Stimulated activated naive B cell treated with anti-CD40 and anti-IgM and Interleukin-4, amounts not matched to agents 10 μg/mL and 1 μg/mL and 100 μg/mL, for 72 hours (primary cell): ENCODE data around the gene CHSY3.

ENCODE experiments used
- ATAC-seq, 2 donors: fragments of 150-1000 bp; cut with Tn5 transposase; replicated peaks; 2 replicates each; pipeline ENCODE4 v1.10.0; 2021; ENCODE audit warnings: moderate library complexity in 1 of 2
- DNase-seq: peaks from one replicate; pipeline ENCODE4 v3.0.0; 2021
- H3K27ac Mint-ChIP-seq: one replicate; pipeline ENCODE4 v1.8.0; 2022; ENCODE audit warnings: mild to moderate bottlenecking, mixed read lengths
- H3K27me3 Mint-ChIP-seq, 2 donors: one replicate each; pipeline ENCODE4 v1.8.0; 2022; ENCODE audit warnings: mixed read lengths in 2 of 2
- H3K36me3 Mint-ChIP-seq, 2 donors: one replicate each; pipeline ENCODE4 v1.8.0; 2022; ENCODE audit warnings: mixed read lengths in 2 of 2, mild to moderate bottlenecking in 1 of 2
- H3K4me1 Mint-ChIP-seq, 2 donors: one replicate each; pipeline ENCODE4 v1.8.0; 2022; ENCODE audit warnings: mixed read lengths in 2 of 2, mild to moderate bottlenecking in 1 of 2
- H3K4me3 Mint-ChIP-seq, 2 donors: one replicate each; pipeline ENCODE4 v1.8.0; 2022; ENCODE audit warnings: mild to moderate bottlenecking in 2 of 2, mixed read lengths in 2 of 2, moderate library complexity in 1 of 2
- H3K9me3 Mint-ChIP-seq, 2 donors: one replicate each; pipeline ENCODE4 v1.8.0; 2022; ENCODE audit warnings: mixed read lengths in 2 of 2, mild to moderate bottlenecking in 1 of 2

The CHSY3 gene

GRCh38 chr5:129972465-129973141, 68.3 kb downstream of the CHSY3 start:
- Mint-ChIP-seq H3K36me3 (no peaks in the 10 kb centered on the region), H3K4me1 (no peaks in the 10 kb centered on the region), H3K9me3 (no peaks in the 10 kb centered on the region), H3K4me3 (no peak overlapping the region), H3K27me3 (no peaks in the 10 kb centered on the region), H3K27ac (no peak overlapping the region)
- ATAC-seq, result no peak
- DNase-seq, result no peak

DNA sequence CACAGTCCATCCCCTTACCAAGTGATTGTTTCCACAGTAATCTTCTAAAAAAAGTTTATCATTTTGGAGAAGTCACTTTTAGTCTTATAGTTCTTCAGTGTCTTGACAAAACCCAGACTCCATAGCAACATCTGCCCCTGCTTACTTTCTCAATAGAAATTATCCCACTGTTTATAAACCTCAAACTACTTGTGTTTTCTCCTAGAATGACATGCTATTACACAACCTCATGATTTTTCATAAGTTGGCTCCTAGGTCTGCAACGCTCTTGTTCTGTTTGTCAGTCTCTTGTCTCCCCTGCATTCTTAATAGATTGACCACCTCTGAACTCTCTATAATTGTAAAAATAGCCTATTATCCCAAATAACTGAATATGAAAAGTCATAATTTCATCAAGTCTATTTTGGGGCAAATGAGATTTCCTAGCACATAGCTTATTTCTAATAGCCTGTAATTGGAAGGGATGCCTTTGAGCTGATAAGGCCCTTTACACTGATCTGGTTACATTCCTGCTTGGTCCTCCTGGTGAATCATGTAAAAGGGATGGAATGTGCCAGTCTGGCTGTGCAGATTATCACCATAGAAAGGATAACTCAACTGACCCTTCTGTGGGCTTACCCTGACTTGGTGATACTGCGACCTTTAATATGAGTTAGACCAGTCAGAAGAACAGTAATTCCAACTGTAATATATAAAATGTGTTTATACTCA, 69.6 kb downstream of the CHSY3 start:
- no peak overlapping the region for H3K4me3 Mint-ChIP-seq
- no peaks in the 10 kb centered on the region for H3K27me3 Mint-ChIP-seq
- ATAC-seq (no peak), DNase-seq (no peak)
- no peaks in the 10 kb centered on the region for H3K4me1 Mint-ChIP-seq
- no peak overlapping the region for H3K27ac Mint-ChIP-seq
- H3K9me3 Mint-ChIP-seq, result no peaks in the 10 kb centered on the region
- no peaks in the 10 kb centered on the region for H3K36me3 Mint-ChIP-seq

GRCh38 chr5:129977810-129978209, 73.5 kb downstream of the CHSY3 start:
- peaks cover 0 to 2% of the 10 kb centered on the region in 2 donors for H3K9me3 Mint-ChIP-seq
- no peak overlapping the region for H3K4me3 Mint-ChIP-seq
- H3K36me3 Mint-ChIP-seq, result no peaks in the 10 kb centered on the region
- no peak overlapping the region for H3K27ac Mint-ChIP-seq
- no peaks in the 10 kb centered on the region for H3K4me1 Mint-ChIP-seq
- no peak for DNase-seq
- ATAC-seq, result no peak
- H3K27me3 Mint-ChIP-seq, result no peaks in the 10 kb centered on the region

DNA sequence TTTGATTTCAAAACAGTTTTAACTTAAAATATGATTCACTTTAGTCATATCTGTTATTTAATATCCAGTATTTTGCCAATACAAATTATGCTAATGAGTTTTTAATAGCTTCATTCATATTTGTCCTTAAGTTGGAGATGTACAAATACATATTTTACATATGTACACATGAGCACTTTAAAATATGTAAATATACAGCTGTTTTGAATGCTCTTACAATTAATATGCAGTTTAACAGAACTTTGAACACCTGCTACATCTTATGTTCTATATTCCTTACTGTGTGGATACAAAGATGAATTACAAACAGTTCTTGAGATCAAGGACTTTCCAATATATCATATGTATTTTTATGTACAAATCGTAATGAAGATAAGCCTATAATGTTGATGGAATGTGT, 74.0 kb downstream of the CHSY3 start:
- H3K27ac Mint-ChIP-seq, result no peak overlapping the region
- no peak for ATAC-seq
- H3K4me3 Mint-ChIP-seq, result no peak overlapping the region
- no peaks in the 10 kb centered on the region for H3K4me1 Mint-ChIP-seq
- DNase-seq, result no peak
- no peaks in the 10 kb centered on the region for H3K36me3 Mint-ChIP-seq
- H3K27me3 Mint-ChIP-seq, result no peaks in the 10 kb centered on the region
- H3K9me3 Mint-ChIP-seq, result peaks cover 2 to 3% of the 10 kb centered on the region in 2 donors

GRCh38 chr5:129988453-129988852, 84.2 kb downstream of the CHSY3 start:
- Mint-ChIP-seq H3K36me3 (peaks cover 0 to 1% of the 10 kb centered on the region in 2 donors), H3K4me3 (no peak overlapping the region)
- ATAC-seq, result no peak

DNA sequence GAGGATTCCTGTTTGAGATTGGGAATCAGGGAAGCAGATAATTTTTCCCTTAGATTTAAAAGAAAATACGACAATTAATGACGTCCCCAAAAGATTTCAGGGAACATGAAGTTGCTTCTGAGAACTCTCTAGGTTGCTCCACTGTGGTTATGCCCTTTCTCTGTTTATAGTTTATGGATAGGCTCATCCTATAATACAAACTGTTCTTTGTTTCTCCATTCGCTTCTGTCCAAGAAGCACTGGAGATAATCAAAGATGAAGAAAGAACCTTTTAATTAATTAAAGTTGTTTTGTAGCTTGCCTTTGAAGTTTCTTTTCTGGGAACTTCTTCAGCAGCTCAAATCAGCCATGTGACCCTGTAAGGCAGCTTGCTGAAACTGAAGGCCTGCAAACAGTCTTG, 87.5 kb downstream of the CHSY3 start:
- ATAC-seq (no peak), DNase-seq (no peak)
- Mint-ChIP-seq H3K36me3 (peaks cover 0 to 1% of the 10 kb centered on the region in 2 donors), H3K27ac (no peak overlapping the region), H3K27me3 (no peaks in the 10 kb centered on the region), H3K9me3 (peaks cover 4 to 7% of the 10 kb centered on the region in 2 donors), H3K4me1 (no peaks in the 10 kb centered on the region), H3K4me3 (no peak overlapping the region)

More at GRCh38 chr5:129988453-129988852, 84.2 kb downstream of the CHSY3 start:
- H3K4me1 Mint-ChIP-seq, result no peaks in the 10 kb centered on the region
- H3K27ac Mint-ChIP-seq, result no peak overlapping the region
- H3K9me3 Mint-ChIP-seq, result peaks cover 18 to 19% of the 10 kb centered on the region in 2 donors
- DNase-seq, result no peak
- H3K27me3 Mint-ChIP-seq, result no peaks in the 10 kb centered on the region

DNA sequence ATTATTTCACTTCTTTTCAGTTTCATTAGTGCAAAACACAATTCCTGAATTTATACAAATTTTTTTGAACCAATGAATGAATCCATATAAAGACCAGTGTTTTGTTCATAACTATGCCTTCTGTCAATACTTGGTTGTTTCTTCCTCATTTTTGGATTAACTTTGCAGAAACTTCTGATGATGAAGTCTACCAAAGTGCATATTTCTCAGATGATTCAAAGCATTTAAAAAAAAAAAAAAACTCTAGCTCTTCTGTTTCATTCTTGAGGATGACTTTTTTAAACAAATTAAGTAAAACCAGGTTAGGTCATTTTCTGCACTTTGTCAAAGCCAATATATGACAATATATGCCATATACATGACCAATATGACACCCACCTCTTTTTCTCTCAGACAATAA, 92.6 kb downstream of the CHSY3 start:
- peaks cover 2 to 7% of the 10 kb centered on the region in 2 donors for H3K9me3 Mint-ChIP-seq
- H3K27me3 Mint-ChIP-seq, result no peaks in the 10 kb centered on the region
- ATAC-seq (no peak), DNase-seq (no peak)
- H3K36me3 Mint-ChIP-seq, result no peaks in the 10 kb centered on the region
- no peaks in the 10 kb centered on the region for H3K4me1 Mint-ChIP-seq
- H3K27ac Mint-ChIP-seq, result no peak overlapping the region
- no peak overlapping the region for H3K4me3 Mint-ChIP-seq

GRCh38 chr5:130000460-130000859, 96.2 kb downstream of the CHSY3 start:
- Mint-ChIP-seq H3K9me3 (no peaks in the 10 kb centered on the region), H3K4me3 (no peak overlapping the region), H3K27ac (no peak overlapping the region), H3K4me1 (no peaks in the 10 kb centered on the region), H3K27me3 (no peaks in the 10 kb centered on the region), H3K36me3 (no peaks in the 10 kb centered on the region)
- DNase-seq, result no peak
- no peak for ATAC-seq

DNA sequence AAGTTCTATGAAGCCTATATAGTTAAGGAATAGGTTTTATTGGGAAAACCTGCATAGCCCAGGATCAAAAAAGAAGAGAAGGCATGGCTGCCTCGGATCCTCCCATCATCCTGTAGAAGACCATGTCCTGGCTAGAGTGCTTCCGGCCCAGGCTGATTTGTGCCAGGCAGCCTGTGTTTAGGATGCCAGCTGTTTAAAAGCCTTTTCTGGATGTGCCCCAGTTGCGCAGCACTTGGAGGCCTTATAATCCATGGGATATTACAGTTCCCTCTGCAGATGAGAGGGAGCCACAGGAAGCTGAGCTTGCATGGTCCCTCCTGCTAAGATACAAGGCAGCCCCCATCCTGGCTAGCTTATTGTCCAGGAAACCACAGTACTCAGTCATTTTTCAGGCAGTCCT, 97.9 kb downstream of the CHSY3 start:
- DNase-seq (no peak), ATAC-seq (no peak)
- Mint-ChIP-seq H3K4me1 (no peaks in the 10 kb centered on the region), H3K27me3 (no peaks in the 10 kb centered on the region), H3K9me3 (no peaks in the 10 kb centered on the region), H3K36me3 (no peaks in the 10 kb centered on the region), H3K27ac (no peak overlapping the region), H3K4me3 (no peak overlapping the region)

DNA sequence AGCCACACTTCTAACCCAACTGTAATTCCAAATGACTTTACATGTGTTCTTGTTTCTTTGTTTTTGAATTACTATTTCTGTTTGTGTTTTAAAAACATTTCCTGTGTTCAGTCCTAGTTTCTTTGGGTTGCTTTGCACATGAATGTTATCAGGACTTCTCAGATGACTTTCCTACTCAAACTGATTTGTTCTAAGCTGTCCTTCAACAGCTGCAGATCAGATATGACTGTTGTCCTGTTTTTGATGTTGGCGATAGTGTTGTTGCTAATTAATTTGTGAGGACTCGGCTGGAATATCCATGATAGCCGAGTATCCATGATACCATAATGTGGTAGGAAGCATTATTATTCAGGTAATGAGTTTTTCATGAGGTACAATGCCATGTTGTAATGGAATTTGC, 98.6 kb downstream of the CHSY3 start:
- no peak for ATAC-seq
- Mint-ChIP-seq H3K36me3 (no peaks in the 10 kb centered on the region), H3K4me1 (no peaks in the 10 kb centered on the region), H3K4me3 (no peak overlapping the region), H3K9me3 (no peaks in the 10 kb centered on the region), H3K27ac (no peak overlapping the region), H3K27me3 (no peaks in the 10 kb centered on the region)
- no peak for DNase-seq

- Mint-ChIP-seq H3K27me3 (no peaks in the 10 kb centered on the region), H3K4me3 (no peak overlapping the region), H3K36me3 (no peaks in the 10 kb centered on the region), H3K27ac (no peak overlapping the region), H3K4me1 (no peaks in the 10 kb centered on the region), H3K9me3 (peaks cover 17 to 20% of the 10 kb centered on the region in 2 donors)
- DNase-seq, result no peak
- no peak for ATAC-seq
Measured at GRCh38 chr5:130011986-130012385, 107.7 kb downstream of the CHSY3 start.

- Mint-ChIP-seq H3K4me3 (no peak overlapping the region), H3K9me3 (peaks cover 8 to 17% of the 10 kb centered on the region in 2 donors), H3K4me1 (no peaks in the 10 kb centered on the region), H3K27me3 (no peaks in the 10 kb centered on the region), H3K36me3 (no peaks in the 10 kb centered on the region), H3K27ac (no peak overlapping the region)
- DNase-seq (no peak), ATAC-seq (no peak)
Measured at GRCh38 chr5:130017173-130017572, 112.9 kb downstream of the CHSY3 start.

DNA sequence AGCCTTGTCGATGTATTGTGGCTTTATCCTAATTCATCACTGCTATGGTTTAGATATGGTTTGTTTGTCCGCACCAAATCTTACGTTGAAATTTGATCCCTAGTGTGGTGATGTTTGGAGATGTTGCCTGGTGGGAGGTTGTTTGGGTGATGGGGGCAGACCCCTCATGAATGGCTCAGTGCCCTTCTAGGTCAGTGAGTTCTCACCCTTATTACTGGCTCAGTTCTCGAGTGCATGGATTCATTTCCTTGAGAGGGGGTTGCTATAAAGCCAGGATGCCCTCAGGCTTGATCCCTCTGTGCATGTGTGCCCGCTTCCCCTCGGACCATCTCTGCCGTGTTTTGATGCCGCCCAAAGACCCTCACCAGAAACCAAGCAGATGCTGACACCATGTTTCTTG, 114.4 kb downstream of the CHSY3 start:
- ATAC-seq, result no peak
- H3K36me3 Mint-ChIP-seq, result no peaks in the 10 kb centered on the region
- no peak for DNase-seq
- H3K4me1 Mint-ChIP-seq, result no peaks in the 10 kb centered on the region
- no peak overlapping the region for H3K27ac Mint-ChIP-seq
- peaks cover 4 to 13% of the 10 kb centered on the region in 2 donors for H3K9me3 Mint-ChIP-seq
- H3K4me3 Mint-ChIP-seq, result no peak overlapping the region
- H3K27me3 Mint-ChIP-seq, result no peaks in the 10 kb centered on the region

DNA sequence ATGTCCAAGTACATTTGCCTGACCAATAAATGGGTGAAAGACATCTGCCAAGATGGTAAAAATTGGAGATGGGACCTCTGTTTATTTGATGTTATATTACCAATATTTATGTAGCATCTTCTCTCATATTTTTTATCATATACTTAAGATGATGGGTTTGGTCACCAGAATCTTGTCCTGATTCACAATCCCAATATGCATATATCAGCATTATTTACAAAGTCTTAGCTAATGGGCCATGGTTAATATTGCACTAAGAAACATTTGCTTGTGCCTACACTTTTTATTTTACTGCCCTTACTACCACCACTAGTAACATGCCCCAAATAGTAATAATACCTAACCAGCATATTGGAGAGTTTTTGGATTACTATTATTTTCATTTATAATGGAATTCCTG, 116.7 kb downstream of the CHSY3 start:
- DNase-seq, result no peak
- no peak overlapping the region for H3K4me3 Mint-ChIP-seq
- H3K27me3 Mint-ChIP-seq, result no peaks in the 10 kb centered on the region
- no peaks in the 10 kb centered on the region for H3K36me3 Mint-ChIP-seq
- H3K27ac Mint-ChIP-seq, result no peak overlapping the region
- peaks cover under 1 to 5% of the 10 kb centered on the region in 2 donors for H3K9me3 Mint-ChIP-seq
- H3K4me1 Mint-ChIP-seq, result no peaks in the 10 kb centered on the region
- ATAC-seq, result no peak

DNA sequence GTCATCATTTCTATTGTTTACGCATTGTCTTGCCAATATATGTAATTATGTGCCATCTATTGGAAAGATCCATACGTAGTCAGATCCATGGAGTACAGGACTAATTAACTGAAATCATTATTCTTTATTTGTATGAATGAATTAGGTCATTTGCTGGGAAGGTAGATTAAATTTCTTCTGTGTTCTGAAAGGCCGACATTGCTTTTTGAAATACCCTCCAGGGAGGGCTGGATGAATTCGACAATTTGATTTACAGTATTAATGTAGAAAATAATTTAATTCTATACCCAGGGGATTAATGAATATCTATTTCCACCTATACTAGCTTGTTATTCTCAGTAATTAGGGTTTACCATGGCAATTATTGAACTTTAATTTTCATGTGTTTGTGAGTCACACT, 117.6 kb downstream of the CHSY3 start:
- Mint-ChIP-seq H3K27ac (no peak overlapping the region), H3K27me3 (no peaks in the 10 kb centered on the region), H3K36me3 (no peaks in the 10 kb centered on the region), H3K9me3 (peaks cover 0 to 3% of the 10 kb centered on the region in 2 donors), H3K4me3 (no peak overlapping the region), H3K4me1 (no peaks in the 10 kb centered on the region)
- DNase-seq (no peak), ATAC-seq (no peak)
